GM12801 (cell line): ENCODE results near the gene CNTN5.

Source experiments
- CTCF ChIP-seq: IDR thresholded peaks from one replicate; pipeline ENCODE4 v1.5.1; 2011; ENCODE audit warnings: control low read depth; ENCODE audit not compliant: insufficient read length; ENCODE audit errors: extremely low read depth

The CNTN5 gene

GRCh38 chr11:100269516-100269915 is 1248.8 kb downstream of the CNTN5 start:
- no peak for TF ChIP-seq CTCF

GRCh38 chr11:100273066-100273815 is 1252.5 kb downstream of the CNTN5 start:
- TF ChIP-seq CTCF: no peak

DNA sequence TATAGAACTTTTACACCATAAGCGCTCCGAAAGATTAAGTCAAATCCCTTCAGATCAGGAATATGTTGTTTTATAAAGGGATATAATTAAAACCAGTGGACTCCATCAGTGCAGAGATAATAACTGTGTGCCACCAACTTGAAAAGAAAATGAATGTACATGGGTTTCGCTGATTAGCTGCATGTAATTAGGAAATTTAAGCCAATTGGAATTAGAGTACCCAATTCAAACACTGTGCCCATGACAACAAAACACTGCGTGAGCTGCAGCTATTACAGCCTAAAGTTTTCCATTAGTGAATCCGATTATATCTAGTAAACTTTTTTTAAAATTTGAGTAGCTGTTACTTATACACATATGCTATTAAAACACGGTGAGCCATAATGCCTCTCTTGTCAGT is 1274.0 kb downstream of the CNTN5 start:
- no peak for TF ChIP-seq CTCF

DNA sequence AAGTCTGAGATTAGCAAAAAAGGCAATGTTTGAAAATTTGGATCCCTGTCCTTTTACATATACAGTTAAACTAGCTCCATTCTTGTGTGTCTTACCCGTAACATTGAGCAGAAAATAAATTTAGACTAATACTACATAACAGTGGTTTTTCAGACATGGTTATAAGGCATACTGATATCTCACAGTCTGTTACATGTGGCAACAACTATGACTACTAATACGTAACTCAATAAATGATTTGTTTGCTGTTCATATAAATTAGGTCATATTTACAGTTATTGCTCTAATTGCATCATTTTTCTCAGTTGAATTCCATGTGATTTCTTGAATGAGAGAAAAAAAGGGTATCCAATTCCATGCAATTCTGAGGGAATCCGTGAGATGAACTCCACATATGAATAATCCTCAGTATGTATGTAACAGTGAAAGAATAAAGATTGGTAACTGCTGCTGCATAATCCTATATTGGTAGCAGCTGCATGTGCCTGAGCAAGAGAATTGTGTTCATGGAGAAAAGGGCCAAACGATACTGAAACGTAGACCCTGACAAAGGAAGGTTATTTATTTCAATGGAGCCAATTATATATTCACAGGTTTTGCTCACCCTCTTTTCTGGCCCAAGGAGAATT is 1275.4 kb downstream of the CNTN5 start:
- TF ChIP-seq CTCF: no peak

DNA sequence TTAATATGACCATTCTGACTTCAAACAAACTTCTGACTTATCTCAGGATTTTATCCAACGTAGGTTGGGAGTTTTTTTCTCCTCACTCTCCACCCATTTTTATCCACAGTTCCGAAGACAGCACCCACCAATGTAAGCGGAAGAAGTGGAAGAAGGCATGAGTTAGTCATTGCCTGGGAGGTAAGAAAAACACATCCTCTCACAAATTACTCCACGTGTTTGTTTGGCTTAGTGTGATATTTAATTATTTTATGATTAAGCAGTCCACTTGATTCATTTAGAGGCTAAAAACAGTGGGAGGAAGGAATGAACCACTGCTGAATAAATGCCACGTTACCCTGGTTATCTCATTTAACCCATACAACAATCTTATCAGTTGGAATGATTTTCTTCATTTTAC is 1276.8 kb downstream of the CNTN5 start:
- no peak for TF ChIP-seq CTCF

GRCh38 chr11:100302824-100303223 is 1282.1 kb downstream of the CNTN5 start:
- no peak for TF ChIP-seq CTCF

GRCh38 chr11:100303897-100304296 is 1283.1 kb downstream of the CNTN5 start:
- TF ChIP-seq CTCF: no peak
